IMR-90 (cell line): ENCODE measurements around the gene NFIX. TPM values are rescaled to one million over a fixed set of nuclear protein-coding genes. Genes with fewer than 3 reads are reported as not detected.

Experiments used
- ATAC-seq: fragments of 200-7000 bp; cut with Tn5 transposase; 2 replicates; pipeline ENCODE4 v1.9.1; 2020; ENCODE audit warnings: low read depth, mild to moderate bottlenecking, moderate library complexity
- BruUV-seq: library from RNA; stranded (reverse); fragments of 400-500 nt; replicated peaks from 2 replicates; lab custom pipeline; 2021; lab: Mats Ljungman, UMichigan
- CTCF ChIA-PET: fragments of 300-600 bp; formaldehyde crosslinking; extraction: SDS; loops from one replicate; lab custom pipeline; 2021; ENCODE audit warnings: antibody characterized with exemption; lab: Yijun Ruan, JAX
- POLR2A ChIA-PET: fragments of 300-600 bp; sonication (Branson Sonifier 250); formaldehyde crosslinking; loops from one replicate; lab custom pipeline; 2022; ENCODE audit warnings: antibody characterized with exemption; ENCODE audit not compliant: unreplicated experiment; lab: Charles Lee
- DNase-seq: peaks from one replicate; pipeline ENCODE4 v3.0.0; 2013
- H2AFZ ChIP-seq: replicated peaks from 2 replicates; pipeline ENCODE3; 2013; ENCODE audit warnings: low read length, mild to moderate bottlenecking; ENCODE audit not compliant: poor library complexity
- H2AK5ac ChIP-seq: 2 replicates; pipeline ENCODE4 v1.6.1; 2013; ENCODE audit warnings: low read depth, low read length, inconsistent platforms
- H2AK9ac ChIP-seq: replicated peaks from 2 replicates; pipeline ENCODE3; 2013; ENCODE audit warnings: mild to moderate bottlenecking, low read depth, low read length, moderate library complexity; ENCODE audit not compliant: poor library complexity
- H2BK120ac ChIP-seq: 2 replicates; pipeline ENCODE4 v1.6.1; 2013; ENCODE audit warnings: low read depth, low read length, inconsistent platforms
- H2BK15ac ChIP-seq: 3 replicates; pipeline ENCODE4 v1.6.1; 2013; ENCODE audit warnings: low read depth, low read length, inconsistent platforms
- H2BK20ac ChIP-seq: 2 replicates; pipeline ENCODE4 v1.6.1; 2013; ENCODE audit warnings: low read depth, mild to moderate bottlenecking, inconsistent platforms, low read length, moderate library complexity
- H2BK5ac ChIP-seq: 2 replicates; pipeline ENCODE4 v1.6.1; 2013; ENCODE audit warnings: mild to moderate bottlenecking, low read depth, low read length, inconsistent platforms; ENCODE audit not compliant: poor library complexity, severe bottlenecking
- H3K14ac ChIP-seq: replicated peaks from 2 replicates; pipeline ENCODE4 v1.6.1; 2013; ENCODE audit warnings: low read depth, low read length, inconsistent platforms
- H3K18ac ChIP-seq: 2 replicates; pipeline ENCODE4 v1.6.1; 2013; ENCODE audit warnings: low read depth, low read length, control low read depth
- H3K23ac ChIP-seq: 2 replicates; pipeline ENCODE4 v1.6.1; 2013; ENCODE audit warnings: low read depth, low read length, inconsistent platforms
- H3K27ac ChIP-seq: 2 replicates; pipeline ENCODE4 v1.5.1; 2013; ENCODE audit warnings: mild to moderate bottlenecking, control low read depth, low read length; ENCODE audit not compliant: insufficient read depth
- H3K27me3 ChIP-seq: 2 replicates; pipeline ENCODE4 v1.6.1; 2013; ENCODE audit warnings: low read length; ENCODE audit not compliant: control insufficient read depth, insufficient read depth
- H3K36me3 ChIP-seq: 2 replicates; pipeline ENCODE4 v1.6.1; 2013; ENCODE audit warnings: low read length, mixed read lengths; ENCODE audit not compliant: control insufficient read depth, insufficient read depth
- H3K4ac ChIP-seq: 2 replicates; pipeline ENCODE4 v1.6.1; 2013; ENCODE audit warnings: low read depth, low read length, inconsistent platforms
- H3K4me1 ChIP-seq: 2 replicates; pipeline ENCODE4 v1.6.1; 2013; ENCODE audit warnings: low read length, mixed read lengths; ENCODE audit not compliant: control insufficient read depth, insufficient read depth
- H3K4me2 ChIP-seq: 2 replicates; pipeline ENCODE4 v1.6.1; 2013; ENCODE audit warnings: low read depth, mild to moderate bottlenecking, control low read depth, low read length, moderate library complexity
- H3K4me3 ChIP-seq: 2 replicates; pipeline ENCODE4 v1.5.1; 2013; ENCODE audit warnings: low read depth, mild to moderate bottlenecking, control low read depth, low read length, moderate library complexity; ENCODE audit not compliant: insufficient read depth
- H3K56ac ChIP-seq: 2 replicates; pipeline ENCODE4 v1.6.1; 2013; ENCODE audit warnings: low read length, inconsistent platforms; ENCODE audit not compliant: insufficient read depth; ENCODE audit errors: extremely low read depth
- H3K79me1 ChIP-seq, 2 experiments: 2 replicates each; pipeline ENCODE4 v1.6.1; 2013; ENCODE audit warnings: low read length in 2 of 2, inconsistent platforms in 1 of 2, low read depth in 1 of 2
- H3K9ac ChIP-seq: 2 replicates; pipeline ENCODE4 v1.6.1; 2013; ENCODE audit warnings: low read depth, low read length, control low read depth
- H3K9me1 ChIP-seq: 2 replicates; pipeline ENCODE4 v1.6.1; 2013; ENCODE audit warnings: low read length, inconsistent platforms; ENCODE audit not compliant: insufficient read depth
- H3K9me3 ChIP-seq: 2 replicates; pipeline ENCODE4 v1.6.1; 2013; ENCODE audit warnings: low read length; ENCODE audit not compliant: control insufficient read depth, insufficient read depth
- H4K20me1 ChIP-seq: 2 replicates; pipeline ENCODE4 v1.6.1; 2013; ENCODE audit warnings: low read length, inconsistent platforms; ENCODE audit not compliant: insufficient read depth
- H4K5ac ChIP-seq: 2 replicates; pipeline ENCODE4 v1.6.1; 2013; ENCODE audit warnings: mild to moderate bottlenecking, low read depth, low read length, control low read depth
- H4K8ac ChIP-seq, 2 experiments: 2 replicates each; pipeline ENCODE4 v1.6.1; 2013; ENCODE audit warnings: low read depth in 2 of 2, low read length in 2 of 2, control low read depth in 1 of 2, inconsistent platforms in 1 of 2
- H4K91ac ChIP-seq: 2 replicates; pipeline ENCODE4 v1.6.1; 2013; ENCODE audit warnings: low read depth, low read length, inconsistent platforms; ENCODE audit not compliant: insufficient read depth
- BHLHE40 ChIP-seq: fragments of 150-350 bp; IDR thresholded peaks from 2 replicates; pipeline ENCODE4 v1.6.1; 2016; ENCODE audit warnings: mild to moderate bottlenecking, low read depth, low read length
- CEBPB ChIP-seq: IDR thresholded peaks from 2 replicates; pipeline ENCODE4 v1.6.1; 2012; ENCODE audit warnings: low read depth, low read length, improper control_type of control experiment
- CHD1 ChIP-seq: IDR thresholded peaks from 2 replicates; pipeline ENCODE4 v1.6.1; 2012; ENCODE audit warnings: low read depth, low read length, improper control_type of control experiment
- FOS ChIP-seq: fragments of 150-350 bp; IDR thresholded peaks from 2 replicates; pipeline ENCODE4 v1.6.1; 2016; ENCODE audit warnings: low read depth, low read length
- MAFK ChIP-seq: IDR thresholded peaks from 2 replicates; pipeline ENCODE4 v1.6.1; 2012; ENCODE audit warnings: low read depth, low read length, improper control_type of control experiment
- MAZ ChIP-seq: IDR thresholded peaks from 2 replicates; pipeline ENCODE4 v1.6.1; 2012; ENCODE audit warnings: low read depth, mild to moderate bottlenecking, low read length, improper control_type of control experiment, moderate library complexity, borderline replicate concordance
- NFE2L2 ChIP-seq: fragments of 150-350 bp; IDR thresholded peaks from 2 replicates; pipeline ENCODE4 v1.6.1; 2016; ENCODE audit warnings: low read depth, mild to moderate bottlenecking, low read length
- POLR2A ChIP-seq: IDR thresholded peaks from 2 replicates; pipeline ENCODE4 v1.6.1; 2012; ENCODE audit warnings: mild to moderate bottlenecking, low read depth, low read length
- RAD21 ChIP-seq: IDR thresholded peaks from 2 replicates; pipeline ENCODE4 v1.6.1; 2012; ENCODE audit warnings: low read length, improper control_type of control experiment
- RFX5 ChIP-seq: IDR thresholded peaks from 2 replicates; pipeline ENCODE4 v1.8.0; 2012; ENCODE audit warnings: low read depth, mild to moderate bottlenecking, low read length, moderate library complexity
- WGBS, 2 experiments: methylation state at CpG; one replicate each; pipeline versions ENCODE4 v1.1.5 to v1.1.7; 2013; ENCODE audit warnings: missing lambda C conversion rate in 2 of 2; ENCODE audit not compliant: insufficient read length in 1 of 2; ENCODE audit errors: extremely low coverage in 2 of 2; 5-methylcytosine and 5-hydroxymethylcytosine counted together
- dilution Hi-C: fragments of 300-500 bp; cut with HindIII; formaldehyde crosslinking; loops from one replicate; pipeline ENCODE4 v1.14.3; 2018; ENCODE audit warnings: low sequenced_read_pairs; ENCODE audit not compliant: unreplicated experiment
- in situ Hi-C: fragments of 300-500 bp; cut with MboI; formaldehyde crosslinking; loops from 3 replicates; pipeline ENCODE4 v1.14.3; 2019; ENCODE audit warnings: low sequenced_read_pairs, inconsistent platforms, mixed read lengths
- intact Hi-C: fragments of 100-400 bp; cut with micrococcal nuclease; formaldehyde crosslinking; loops from 2 replicates; pipeline ENCODE4 v1.10.0; 2022
- polyA plus RNA-seq, 3 experiments: library from polyadenylated mRNA; depleted of rRNA; stranded (reverse); fragments of >200 nt; gene quantifications; 2 replicates each; pipeline ENCODE4 v1.2.3, GENCODE V29; 2012; ENCODE audit warnings: low replicate concordance in 1 of 3
- total RNA-seq: library from RNA; depleted of rRNA; stranded (reverse); fragments of >200 nt; gene quantifications from 2 replicates; pipeline ENCODE4 v1.2.3, GENCODE V29; 2012
- TF ChIP-seq, protein P1 (sequence below): fragments of 150-350 bp; IDR thresholded peaks from 2 replicates; pipeline ENCODE4 v1.6.1; 2016; ENCODE audit warnings: low read depth, mild to moderate bottlenecking, low read length, moderate library complexity, borderline replicate concordance
- TF ChIP-seq, protein P2 (sequence below): conservative IDR thresholded peaks from 2 replicates; pipeline ENCODE4 v1.5.1; 2012; ENCODE audit warnings: mild to moderate bottlenecking, low read depth, low read length, improper control_type of control experiment

NFIX gene
- total and polyA plus RNA-seq, 2 of the 4 experiments (the other 2 are of a cell fraction) = 10.2 to 47.7 TPM

DNA sequence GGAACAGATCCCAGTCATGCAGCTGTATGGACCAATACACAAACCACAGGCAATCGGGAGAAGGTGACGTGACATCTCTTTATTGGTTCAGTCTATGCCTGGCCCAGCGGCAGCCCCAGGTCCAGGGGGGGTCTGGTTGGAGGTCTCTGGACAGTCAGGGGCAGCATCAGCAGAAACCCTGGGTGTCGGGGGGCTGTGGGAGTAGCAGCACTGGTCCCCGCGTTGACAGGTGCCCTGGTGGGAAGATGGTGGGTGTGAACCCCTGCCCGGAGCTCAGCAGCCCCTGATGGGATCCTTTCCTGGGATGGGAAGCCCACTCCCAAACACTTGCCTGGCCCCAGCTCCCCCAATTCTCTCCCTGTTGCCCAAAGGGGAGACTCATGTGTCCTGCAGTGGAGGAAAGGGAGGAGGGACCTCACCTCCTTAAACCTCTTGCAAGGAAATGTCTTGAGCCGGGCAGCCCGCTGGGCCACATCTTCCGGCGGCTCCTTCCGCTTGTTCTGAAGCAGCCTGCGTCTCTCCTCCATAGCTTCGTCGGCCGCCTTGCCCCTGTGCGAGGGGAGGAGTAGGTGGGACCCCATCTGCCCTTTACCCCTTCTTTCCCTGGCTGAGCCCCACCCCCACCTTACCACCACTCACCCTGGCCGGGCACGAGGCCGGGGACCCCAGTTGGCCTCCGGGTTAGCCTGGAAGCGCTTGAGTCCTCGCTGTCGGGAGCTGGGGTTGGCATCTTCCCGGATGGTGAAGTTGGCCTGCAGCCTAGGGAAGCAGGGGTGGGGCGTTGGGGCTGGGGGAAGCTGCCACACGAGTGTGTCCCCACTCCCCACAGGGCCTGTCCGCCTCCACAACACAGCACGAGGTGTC lies 109.8 kb downstream of the NFIX start (continued):
- TF ChIP-seq BHLHE40 = no peak

DNA sequence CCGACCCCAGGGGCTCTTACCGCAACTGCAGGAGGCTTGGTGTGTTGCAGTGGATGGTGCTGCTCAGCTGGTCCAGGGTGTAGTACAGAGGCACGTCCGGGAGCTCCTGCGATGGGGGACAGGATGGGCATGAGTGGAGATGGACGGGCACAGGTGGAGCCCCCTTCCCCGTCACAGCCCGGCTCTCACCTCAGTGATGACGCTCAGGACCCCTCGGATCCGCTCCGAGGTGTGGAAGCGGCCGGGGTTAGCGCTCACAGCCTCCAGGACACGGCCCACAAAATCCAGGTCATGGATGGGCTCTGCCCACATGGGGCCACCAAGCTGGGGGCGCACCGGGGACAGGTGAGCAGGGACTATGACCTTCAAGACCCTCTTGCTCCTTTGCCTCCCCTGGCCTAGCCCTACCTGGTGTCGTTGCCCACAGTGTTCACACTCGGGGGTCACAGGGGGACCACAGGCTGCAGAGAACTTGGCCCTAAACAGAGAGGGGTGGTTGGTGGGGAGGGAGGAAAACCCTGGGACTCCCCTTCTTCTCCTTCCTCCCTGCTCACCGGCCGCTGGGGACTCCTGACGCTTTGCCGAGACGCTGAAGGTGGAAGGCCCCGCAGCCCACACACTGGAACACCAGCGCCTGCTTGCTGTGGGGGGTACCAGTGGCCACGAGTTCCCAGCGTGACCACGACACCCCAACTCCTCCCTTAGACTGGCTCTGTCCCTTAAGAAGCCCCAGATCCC lies 114.3 kb downstream of the NFIX start:
- no peak overlapping the region for H2BK5ac ChIP-seq
- peaks cover 0 to 7% of the 10 kb centered on the region in 2 experiments; a peak in 2 of 4 replicates for H3K79me1 ChIP-seq
- H3K9ac ChIP-seq = no peak overlapping the region
- 90% methylated on average over 10 of the region's 30 CpGs; no CpG with 5 or more reads in 1 of the 2 experiments for WGBS, 2 experiments
- H3K14ac ChIP-seq = no peak overlapping the region
- ChIA-PET CTCF (no interaction called here), POLR2A (no interaction called here)
- dilution Hi-C loops = no loop called here
- no peak overlapping the region for H3K56ac ChIP-seq
- peaks cover 27% of the 10 kb centered on the region for H3K36me3 ChIP-seq
- in situ Hi-C loops = no loop called here
- no peak overlapping the region for H3K27ac ChIP-seq
- no peak overlapping the region for H3K4me2 ChIP-seq
- DNase-seq = no peak
- no peak overlapping the region for H3K4me3 ChIP-seq
- peak overlapping the region; percentile 55 for H2AK9ac ChIP-seq
- no peak overlapping the region for H4K8ac ChIP-seq
- BruUV-seq = no TSS peak
- no peaks in the 10 kb centered on the region for H3K27me3 ChIP-seq
- no peaks in the 10 kb centered on the region for H3K9me3 ChIP-seq
- H3K18ac ChIP-seq = no peak overlapping the region
- ATAC-seq = no peak
- no peak overlapping the region for H2AK5ac ChIP-seq
- H2BK120ac ChIP-seq = no peak overlapping the region
- H4K20me1 ChIP-seq = no peaks in the 10 kb centered on the region
- no peak overlapping the region for H3K4ac ChIP-seq
- H3K9me1 ChIP-seq = no peaks in the 10 kb centered on the region
- intact Hi-C loops = no loop called here
- no peak overlapping the region for H4K91ac ChIP-seq
- no peaks in the 10 kb centered on the region for H3K4me1 ChIP-seq
- H3K23ac ChIP-seq = no peak overlapping the region
- H4K5ac ChIP-seq = no peak overlapping the region
- H2BK15ac ChIP-seq = no peak overlapping the region
- H2AFZ ChIP-seq = no peak overlapping the region
- no peak overlapping the region for H2BK20ac ChIP-seq
- no peak for TF ChIP-seq BHLHE40
- no peak for TF ChIP-seq FOS
- TF ChIP-seq, protein P1, sequence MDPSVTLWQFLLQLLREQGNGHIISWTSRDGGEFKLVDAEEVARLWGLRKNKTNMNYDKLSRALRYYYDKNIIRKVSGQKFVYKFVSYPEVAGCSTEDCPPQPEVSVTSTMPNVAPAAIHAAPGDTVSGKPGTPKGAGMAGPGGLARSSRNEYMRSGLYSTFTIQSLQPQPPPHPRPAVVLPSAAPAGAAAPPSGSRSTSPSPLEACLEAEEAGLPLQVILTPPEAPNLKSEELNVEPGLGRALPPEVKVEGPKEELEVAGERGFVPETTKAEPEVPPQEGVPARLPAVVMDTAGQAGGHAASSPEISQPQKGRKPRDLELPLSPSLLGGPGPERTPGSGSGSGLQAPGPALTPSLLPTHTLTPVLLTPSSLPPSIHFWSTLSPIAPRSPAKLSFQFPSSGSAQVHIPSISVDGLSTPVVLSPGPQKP = no peak
- no peak for TF ChIP-seq MAFK
- no peak for TF ChIP-seq POLR2A
- TF ChIP-seq NFE2L2 = no peak
- TF ChIP-seq, protein P2, sequence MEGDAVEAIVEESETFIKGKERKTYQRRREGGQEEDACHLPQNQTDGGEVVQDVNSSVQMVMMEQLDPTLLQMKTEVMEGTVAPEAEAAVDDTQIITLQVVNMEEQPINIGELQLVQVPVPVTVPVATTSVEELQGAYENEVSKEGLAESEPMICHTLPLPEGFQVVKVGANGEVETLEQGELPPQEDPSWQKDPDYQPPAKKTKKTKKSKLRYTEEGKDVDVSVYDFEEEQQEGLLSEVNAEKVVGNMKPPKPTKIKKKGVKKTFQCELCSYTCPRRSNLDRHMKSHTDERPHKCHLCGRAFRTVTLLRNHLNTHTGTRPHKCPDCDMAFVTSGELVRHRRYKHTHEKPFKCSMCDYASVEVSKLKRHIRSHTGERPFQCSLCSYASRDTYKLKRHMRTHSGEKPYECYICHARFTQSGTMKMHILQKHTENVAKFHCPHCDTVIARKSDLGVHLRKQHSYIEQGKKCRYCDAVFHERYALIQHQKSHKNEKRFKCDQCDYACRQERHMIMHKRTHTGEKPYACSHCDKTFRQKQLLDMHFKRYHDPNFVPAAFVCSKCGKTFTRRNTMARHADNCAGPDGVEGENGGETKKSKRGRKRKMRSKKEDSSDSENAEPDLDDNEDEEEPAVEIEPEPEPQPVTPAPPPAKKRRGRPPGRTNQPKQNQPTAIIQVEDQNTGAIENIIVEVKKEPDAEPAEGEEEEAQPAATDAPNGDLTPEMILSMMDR = no peak
- no peak for TF ChIP-seq RAD21
- no peak for TF ChIP-seq RFX5
- no peak for TF ChIP-seq CEBPB
- TF ChIP-seq CHD1 = no peak
- TF ChIP-seq MAZ = no peak
